ENCODE data around the gene NOP10.
"Not testable (repeated sequence)": the region's sequence is repeated elsewhere in the genome, so short reads cannot be mapped to it uniquely, and the experiment has no call there.

NOP10 gene

DNA sequence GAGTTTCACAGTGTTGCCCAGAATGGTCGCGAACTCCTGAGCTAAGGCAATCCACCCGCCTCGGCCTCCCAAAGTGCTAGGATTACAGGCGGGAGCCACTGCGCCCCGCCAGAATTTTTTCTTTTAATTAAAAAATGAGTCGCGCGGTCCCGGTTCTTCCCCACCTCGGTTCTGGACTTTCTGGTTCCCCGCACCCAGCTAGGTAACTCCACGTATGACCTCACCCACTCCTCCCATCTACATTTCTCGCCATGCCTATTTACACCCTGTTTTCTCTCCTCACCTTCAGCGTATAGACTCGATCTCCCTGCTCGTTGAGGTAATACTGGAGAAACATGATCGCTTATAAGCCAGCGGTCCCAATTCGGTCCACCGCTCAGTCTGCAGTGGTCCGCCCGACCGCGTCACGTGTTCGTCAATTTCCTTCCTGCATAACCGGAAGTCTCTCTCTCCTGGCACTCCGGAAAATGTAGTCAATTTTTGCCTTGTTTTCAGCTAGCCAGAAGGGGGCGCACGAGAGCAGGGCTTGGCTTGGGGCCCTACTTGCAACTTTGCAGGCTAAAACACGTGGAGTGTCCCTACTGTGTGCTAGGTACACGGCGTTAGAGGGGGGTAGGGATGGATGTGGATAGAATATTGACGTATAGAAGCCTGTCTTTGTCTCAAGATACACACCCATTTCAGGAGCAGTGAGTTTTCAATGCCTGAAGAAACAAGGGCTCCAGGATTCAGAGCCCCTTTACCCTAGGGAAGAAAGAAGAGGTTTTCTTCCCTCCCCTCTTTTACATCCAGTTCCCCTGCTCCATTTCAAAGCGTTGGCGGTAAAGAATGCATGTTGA lies at the start of gene NOP10, which contains the start of gene NUTM1:
Gene NOP10 (minus strand): TSS at position 400 of the 839 bp plus-strand sequence. CDS start 63 bp downstream, at position 337.
Gene NUTM1 (plus strand): TSS at position 579 of the 839 bp plus-strand sequence. CDS start 382 bp downstream, outside the sequence.
- peak; percentile 68 for DNase-seq (ENCODE audit: low read depth)

DNA sequence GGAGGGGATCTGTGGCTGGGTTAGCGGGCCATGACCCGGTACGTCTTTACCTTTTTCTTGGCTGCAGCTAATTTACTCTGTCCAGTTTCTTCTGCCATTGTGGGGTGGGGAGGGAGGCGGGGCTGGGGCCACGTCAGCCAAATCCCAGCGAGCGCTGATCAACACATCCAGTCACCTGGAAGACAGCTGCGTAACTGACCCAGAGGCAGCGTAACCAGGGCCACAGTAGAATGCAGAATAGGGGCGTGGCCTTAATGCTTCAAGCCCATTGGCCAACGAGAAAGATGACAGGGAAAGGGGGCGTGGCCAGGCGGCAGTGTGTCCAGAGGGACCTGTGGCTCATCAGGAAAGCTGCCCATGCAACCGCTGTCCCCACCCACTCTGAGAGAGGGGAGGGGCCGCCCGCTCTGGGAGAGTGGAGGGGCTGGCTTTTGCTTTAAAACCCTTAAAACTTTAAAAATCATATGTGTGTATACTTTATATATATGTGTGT lies 46.7 kb upstream of the NOP10 start:
- DNase-seq (ENCODE audit: low read depth), result not testable (repeated sequence)

DNA sequence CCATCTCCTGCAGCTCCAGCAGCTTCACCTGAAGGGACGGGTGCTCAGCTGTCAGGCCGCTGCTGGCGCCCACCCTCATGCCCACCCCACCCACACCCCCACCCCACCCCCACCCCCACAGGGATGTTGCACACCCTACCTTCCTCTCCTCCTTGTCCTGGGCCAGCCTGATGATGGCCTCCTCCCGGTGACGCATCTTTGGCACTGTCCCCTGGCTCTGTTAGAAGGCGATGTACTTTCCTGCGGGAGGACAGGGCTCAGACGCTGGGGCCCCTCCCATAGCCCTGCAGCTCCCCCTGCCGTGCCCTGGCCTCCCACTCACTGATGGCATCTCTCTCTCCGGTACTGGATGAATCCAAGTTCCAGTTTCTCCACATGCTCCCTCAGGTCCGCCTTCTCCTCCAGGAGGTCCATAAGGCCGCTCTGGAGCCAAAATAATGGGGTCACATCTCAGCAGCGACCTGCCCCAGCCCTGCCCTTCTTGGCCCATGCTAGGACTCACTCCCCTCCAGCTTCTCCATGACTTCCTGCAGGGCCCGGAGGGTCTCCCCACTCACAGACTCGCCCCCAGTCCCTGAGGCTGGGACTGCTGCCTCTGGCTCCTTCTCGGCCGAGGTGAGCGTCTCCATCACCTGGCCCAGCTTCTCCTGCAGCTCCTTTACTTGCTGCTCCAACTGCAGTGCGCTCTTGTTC lies 39.0 kb upstream of the NOP10 start:
- not testable (repeated sequence) for DNase-seq (ENCODE audit: low read depth)

DNA sequence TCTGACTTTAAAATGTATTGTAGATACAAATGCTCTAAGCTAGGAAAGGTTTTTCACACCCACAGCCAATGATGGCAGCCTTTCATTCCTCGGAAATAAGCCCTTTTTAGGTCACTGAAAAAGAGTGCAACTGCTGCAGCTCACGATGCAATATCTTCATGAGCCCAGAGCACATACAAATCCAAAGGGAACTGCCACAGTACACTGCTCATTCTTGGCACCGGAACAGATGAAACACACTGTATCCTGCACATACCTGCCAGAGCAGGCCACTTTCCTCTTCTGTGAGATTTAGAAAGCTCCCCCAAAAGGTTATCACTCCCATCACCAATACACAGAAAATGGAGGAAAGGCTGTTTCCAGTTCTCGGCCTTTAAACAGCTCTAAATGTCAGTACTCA lies 37.6 kb upstream of the NOP10 start:
- DNase-seq (ENCODE audit: low read depth), result not testable (repeated sequence)

DNA sequence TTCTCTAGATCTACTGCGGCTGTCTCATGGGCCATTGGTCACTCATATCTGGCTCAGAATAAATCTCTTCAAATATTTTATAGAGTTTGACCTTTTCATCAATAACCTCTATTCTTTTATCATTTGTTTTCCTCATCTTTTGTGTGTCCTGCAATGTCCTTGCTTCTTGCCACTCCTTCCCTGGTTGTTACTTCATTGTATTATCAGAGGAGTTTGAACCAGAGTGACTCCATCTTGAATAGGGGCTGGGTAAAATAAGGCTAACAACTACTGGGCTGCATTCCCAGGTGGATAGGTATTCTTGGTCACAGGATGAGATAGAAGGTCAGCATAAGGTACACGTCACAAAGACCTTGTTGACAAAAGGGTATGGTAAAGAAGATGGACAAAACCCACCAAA lies 33.9 kb upstream of the NOP10 start:
- DNase-seq (ENCODE audit: low read depth), result no peak

DNA sequence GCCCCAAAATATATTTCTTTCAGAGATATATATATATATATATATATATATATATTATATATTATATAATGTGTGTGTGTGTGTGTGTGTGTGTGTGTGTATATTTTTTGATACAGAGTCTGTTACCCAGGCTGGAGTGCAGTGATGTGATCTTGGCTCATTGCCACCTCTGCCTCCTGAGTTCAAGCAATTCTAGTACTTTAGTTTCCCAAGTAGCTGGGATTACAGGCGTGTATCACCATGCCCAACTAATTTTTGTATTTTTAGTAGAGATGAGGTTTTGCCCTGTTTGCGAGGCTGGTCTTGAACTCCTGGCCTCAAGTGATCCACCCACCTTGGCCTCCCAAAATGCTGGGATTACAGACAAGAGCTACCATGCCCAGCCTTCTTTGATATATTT lies 32.6 kb upstream of the NOP10 start:
- not testable (repeated sequence) for DNase-seq (ENCODE audit: low read depth)

DNA sequence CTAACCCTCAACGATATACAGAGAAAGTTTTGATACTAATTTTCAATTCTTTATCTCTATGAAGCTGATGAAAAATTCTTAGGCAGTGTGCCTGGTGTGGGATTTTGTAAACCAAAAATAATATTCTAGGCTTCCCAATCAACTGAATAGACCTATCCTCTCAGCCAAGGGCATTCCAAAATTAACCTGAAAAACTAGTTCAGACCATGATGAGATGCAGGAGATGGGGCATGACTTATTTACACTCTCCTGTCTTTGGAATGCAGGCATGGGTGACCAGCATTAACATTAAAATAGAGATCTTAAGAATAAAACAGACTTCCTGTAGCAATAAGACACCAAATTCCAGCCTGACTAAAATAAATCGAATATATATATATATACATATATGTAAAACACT lies 31.9 kb upstream of the NOP10 start:
- no peak for DNase-seq (ENCODE audit: low read depth)

DNA sequence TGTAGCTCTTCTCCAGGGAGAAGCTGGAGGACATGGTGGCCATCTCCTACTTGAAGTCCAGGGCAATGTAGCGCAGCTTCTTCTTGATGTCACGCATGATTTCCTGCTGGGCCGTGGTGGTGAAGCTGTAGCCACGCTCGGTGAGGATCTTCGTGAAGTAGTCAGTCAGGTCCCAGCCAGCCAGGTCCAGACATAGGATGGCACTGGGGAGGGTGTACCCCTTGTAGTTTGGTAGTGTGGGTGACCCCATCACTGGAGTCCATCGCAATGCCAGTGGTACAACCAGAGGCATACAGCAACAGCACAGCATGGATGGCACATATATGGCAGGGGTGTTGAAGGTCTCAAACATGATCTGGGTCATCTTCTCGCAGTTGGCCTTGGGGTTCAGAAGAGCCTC lies 31.0 kb upstream of the NOP10 start:
- DNase-seq (ENCODE audit: low read depth), result no peak

DNA sequence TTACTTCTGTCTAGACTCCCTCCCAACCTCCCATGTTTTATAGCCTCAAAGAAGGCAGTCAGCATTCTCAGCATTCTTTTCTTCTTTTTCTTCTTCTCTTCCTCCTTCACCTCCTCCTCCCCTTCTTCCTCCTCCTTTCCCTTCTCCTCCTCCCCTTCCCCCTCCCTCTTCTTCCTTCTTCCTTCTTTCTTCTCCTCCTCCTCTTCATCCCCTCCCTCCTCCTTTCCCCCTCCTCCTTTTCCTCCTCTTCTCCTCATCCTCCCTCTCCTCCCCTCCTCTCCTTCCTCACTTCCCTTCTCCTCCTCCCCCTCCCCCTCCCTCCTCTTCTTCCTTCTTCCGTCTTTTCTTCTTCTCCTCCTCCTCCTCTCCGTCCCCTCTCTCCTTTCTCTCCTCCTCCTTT lies 27.7 kb upstream of the NOP10 start:
- no peak for DNase-seq (ENCODE audit: low read depth)

DNA sequence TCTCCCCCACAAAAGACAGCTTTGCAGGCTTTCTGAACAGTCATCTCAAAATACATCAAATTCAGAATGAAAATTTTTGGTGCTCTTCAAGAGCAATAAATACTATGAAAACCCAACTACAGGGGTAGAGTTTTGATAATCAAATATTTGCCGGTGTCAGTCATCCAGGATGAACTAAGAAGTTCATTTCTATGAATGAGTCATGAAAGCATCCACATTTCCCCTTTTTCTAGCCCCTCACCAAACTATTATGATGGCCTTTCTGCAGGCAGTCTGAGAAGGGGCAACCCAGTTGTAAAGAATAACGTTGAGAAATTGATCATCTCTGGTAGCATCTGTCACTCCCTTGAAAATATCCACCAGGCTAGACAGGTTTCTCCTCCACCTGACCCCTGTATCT lies 27.2 kb upstream of the NOP10 start:
- DNase-seq (ENCODE audit: low read depth), result no peak

DNA sequence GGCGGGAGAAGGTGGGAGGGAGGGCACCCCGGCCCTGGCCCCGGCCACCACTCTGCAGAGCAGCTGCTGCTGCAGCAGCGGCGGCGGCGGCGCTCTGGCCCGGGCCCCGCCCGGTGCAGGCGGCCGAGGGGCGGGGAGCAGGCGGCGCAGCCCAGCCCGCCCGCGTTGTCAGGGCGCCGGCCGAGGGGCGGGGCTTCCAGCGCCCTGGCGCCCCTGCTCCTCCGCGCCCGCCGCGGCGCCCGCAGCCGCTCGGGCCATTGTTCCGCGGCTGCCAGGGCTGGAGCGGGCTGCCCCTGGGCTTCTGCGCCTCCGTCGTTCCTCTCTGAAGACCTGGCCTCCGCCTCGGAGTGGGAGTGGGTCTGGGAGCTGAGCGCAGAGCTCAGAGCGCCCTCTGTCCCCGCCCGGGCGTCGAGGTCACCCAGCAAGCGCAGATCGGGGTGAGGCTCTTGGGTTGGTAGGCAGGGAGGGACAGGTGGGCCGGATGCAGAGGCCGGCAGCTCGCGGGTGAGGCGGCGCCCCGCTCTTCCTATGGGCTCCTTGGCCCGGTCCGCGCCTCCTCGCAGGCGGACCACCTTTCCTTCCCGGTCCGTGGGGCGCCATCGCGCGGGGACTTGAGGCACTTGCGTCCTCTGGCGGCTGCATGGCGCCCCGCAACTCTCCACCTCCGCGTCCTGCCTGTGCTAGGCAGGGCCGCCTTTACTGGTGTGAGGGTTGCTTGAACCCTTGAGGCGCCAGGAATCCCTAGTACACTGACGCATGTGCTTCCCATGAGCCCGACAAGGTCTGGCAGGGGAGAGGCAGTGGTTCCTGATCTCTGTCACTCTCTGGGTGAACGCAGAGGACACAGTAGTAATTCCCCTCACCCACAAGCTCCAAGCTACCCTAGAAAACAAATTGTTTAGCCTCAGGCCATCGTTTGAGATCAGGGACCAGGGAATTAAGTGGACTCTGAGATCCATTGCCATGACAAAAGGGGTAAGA lies 24.5 kb upstream of the NOP10 start, which contains the start of gene LPCAT4:
Gene LPCAT4 (minus strand): TSS at position 96 of the 981 bp plus-strand sequence. CDS start 96 bp downstream, outside the sequence.
- peak; percentile 64 for DNase-seq (ENCODE audit: low read depth)

DNA sequence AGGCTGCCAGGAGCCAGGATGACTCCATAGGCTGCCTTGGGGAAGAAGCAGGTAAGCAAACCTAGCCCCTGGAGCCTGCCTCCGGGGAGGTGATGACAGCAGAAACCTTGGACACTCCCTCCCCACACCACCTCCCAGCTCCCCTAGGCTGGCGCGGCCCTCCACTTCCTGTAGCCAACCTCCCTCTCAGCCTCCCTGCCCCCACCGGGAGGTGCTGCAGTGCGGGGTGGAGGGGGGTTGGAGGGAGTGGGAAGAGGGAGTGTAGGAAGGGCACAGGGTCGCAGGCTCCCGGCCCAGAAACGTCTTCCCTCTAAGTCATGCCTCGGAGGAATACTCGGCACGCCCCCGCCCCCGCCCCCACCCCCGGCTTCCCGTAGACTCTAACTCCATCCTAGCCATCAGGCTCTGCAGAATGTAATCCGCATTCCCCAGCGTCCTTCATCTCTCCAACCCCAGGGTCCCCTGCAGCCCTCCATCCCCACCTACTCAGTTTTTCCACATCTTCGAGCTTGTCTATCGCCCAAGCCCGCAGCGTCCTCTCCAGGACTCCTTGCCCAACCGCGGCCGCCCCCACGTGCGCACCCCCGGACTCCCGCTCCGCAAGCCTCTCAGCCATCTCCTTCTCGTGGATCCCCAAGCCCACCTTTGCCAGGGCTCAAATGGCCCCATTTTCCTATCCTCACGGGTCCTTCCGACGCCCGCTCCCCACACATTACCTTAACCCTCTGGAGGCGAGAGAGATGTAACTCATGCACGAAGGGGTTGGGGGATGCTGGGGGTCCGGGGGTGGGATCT lies 23.5 kb upstream of the NOP10 start:
- DNase-seq (ENCODE audit: low read depth), result no peak

DNA sequence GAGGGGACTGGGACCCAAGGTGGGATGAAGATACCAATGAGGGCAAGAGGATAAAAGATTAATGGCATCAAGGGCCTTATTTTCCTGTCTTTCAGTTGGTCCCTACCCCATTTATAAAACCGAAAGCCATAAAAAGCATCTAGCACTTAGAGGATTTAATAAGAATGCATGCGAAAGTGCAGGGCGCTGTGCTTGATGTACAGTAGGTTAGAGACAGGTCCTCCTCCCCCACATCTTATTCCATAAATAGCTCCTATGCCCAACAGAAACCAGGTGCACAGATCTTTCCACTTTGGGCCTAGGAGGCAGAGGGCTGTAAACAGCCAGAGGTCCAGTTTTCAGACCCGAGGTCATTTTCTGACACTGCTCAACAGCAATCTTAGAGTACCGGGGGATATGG lies 22.9 kb upstream of the NOP10 start:
- no peak for DNase-seq (ENCODE audit: low read depth)

DNA sequence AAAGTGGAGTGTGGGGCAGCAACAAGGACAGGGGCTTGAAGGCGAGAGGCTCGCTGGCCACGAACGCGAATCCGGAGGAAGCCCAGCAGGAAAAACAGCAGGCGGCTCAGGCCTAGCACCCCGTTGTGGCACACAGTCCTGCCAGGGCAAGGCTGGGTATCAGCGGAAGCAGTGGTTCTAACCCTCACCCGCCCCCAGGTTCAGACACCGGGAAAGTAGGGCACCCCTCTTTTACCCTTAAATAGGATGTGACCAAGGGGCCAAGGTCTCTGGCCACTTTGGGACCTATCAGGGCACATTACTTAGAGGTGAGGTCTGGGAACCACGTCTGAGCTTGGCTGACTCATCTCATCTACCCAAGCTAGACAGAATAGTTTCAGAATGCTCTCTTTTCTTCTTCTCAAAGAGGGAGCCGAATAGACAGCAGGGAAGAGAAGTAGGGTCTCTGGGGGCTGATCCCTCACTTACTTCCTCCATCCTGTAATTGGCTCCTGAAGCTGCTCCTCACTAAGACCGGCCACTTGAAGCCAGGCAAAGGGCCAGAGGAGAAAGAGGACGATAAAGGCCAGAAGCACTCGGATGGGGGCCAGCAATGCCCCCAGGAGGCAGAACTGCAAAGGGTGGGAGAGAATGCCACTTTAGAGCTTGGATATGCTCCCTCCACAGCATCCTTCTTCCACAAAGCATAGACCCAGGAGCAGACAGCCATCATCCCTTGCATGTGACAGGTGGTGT lies 22.3 kb upstream of the NOP10 start:
- no peak for DNase-seq (ENCODE audit: low read depth)

DNA sequence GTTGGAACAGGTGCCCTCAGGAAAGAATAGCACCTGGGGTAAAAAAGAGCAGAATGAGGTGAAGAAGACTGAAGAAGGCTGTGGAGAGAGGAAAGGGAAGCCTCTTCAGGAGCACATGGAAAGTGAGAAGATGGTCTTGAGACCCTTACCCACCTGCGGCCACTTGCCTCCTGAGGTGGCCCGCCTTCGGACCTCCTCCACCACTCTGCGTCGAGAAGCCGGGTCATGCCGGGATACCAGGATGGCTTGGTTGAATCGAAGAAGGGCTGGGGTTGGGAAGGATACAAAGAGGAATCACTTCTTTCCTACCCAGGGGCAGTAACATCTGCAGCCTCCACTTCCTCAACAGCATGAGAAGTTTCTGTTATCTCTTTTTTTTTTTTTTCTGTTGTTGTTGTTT lies 21.1 kb upstream of the NOP10 start:
- DNase-seq (ENCODE audit: low read depth), result no peak

DNA sequence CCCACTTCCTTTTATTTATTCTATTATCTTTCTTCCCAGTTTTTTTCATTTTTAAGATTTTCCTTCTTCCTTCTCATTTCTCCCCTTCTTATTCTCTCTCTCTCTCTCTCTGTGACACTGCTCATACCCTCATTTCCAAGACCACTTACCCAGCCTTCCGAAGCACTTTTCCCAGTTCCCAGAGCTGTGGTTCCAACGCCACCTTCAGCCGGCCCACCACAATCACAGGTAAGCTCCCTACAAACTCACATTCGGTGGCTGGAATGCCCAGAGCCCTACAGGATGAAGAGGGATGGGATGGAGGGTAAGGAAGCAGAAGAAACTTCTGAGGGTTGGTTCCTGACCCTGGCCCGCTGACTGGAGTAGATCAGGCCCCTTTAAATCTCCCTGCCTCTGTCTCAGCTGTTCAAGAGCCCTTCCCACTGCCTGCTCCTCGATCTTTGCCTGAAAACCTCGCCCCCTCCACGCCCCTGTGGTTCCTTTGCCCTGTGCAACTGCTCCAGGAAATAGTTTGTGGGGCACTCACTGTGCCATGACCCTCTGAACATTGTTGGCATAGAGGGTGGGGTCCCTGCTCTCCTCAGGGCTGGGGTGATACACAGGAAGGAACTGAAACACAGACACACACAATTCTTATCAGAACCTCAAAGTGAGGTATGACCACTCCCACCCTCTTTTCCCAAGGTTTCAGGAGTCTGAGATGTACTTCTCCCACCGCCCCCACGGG lies 19.3 kb upstream of the NOP10 start:
- DNase-seq (ENCODE audit: low read depth), result no peak

DNA sequence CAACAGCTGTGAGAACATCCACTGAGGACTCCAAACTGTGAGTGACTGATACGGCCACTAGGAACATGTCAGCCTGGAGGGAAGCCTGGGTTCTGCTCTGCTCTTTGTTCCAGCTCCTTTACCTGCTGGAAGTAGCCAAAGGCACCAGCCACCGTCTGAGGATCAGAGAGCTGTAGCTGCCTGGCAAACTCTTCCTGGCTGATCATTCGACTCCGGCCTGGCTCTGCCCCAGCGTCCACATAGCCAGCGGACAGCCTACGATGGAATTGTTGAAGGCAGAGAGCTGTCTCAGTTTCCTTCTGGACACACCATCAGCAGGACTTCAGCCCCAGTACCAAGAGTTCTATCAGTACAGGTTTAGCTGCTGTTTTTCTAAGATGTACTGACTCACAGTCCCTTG lies 18.3 kb upstream of the NOP10 start:
- no peak for DNase-seq (ENCODE audit: low read depth)

DNA sequence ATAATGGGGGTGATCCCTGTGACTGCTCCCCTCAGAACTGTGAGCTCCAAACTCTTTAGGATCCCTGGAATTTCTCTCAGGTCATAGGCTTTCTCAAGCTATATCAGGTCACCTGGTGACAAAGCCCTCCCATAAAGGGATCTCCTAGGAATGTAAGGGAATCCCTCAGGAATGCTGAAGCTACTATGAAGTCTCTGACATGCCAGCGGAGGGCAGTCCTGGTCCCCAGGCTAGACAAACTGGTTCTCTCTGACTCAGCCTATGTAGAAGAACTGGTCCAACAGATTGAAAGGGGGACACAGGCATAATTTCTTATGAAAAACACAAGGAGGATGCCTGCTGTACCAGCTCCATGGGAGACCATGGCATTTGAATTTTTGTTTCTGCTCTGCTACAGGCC lies 17.4 kb upstream of the NOP10 start:
- DNase-seq (ENCODE audit: low read depth), result no peak

DNA sequence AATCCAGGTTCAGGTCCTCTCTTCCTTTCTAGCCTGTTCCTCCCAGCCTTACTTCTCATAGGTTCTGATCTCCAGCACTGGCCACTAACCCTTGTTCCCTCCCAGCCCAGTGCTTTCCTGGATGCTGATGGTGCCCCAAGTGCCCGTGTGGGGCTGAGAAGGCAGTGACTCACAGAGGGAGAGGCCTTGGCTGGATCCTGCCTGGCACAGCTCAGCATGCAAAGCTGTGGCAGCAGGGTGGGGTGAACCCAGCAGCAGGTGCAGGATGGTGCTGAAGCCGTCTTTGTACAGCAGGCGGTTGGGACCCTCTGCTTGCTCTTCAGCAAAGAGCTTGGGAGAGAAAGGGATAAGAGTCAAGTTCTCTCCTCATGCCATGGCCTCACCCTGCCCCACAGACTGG lies 16.5 kb upstream of the NOP10 start:
- DNase-seq (ENCODE audit: low read depth), result no peak

DNA sequence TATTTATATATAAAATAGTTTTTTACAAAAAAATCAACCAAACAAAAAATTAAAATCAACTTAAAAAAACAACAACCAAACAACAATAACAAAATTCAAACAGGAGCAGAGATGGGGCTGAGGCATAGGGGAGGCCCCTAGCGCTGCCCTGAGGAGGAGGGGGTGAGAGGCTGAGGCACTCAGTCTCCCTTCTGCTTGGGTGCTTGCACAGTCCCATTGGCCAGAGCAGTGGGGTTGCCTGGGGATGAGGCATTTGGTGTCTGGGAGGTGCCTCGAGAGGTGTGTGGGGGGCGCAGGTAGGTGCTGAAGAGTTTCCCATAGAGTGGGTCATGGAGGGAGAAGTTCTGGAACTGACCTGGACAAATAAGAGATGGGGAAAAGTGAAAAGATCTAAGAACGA lies 16.0 kb upstream of the NOP10 start:
- no peak for DNase-seq (ENCODE audit: low read depth)

Data from HS-5 (cell line).